GM10266 (cell line): ENCODE results near the gene MEI4.

Source experiments
- DNase-seq: peaks from one replicate; pipeline ENCODE4 v3.0.0; 2012; ENCODE audit errors: extremely low spot score
- CTCF ChIP-seq: IDR thresholded peaks from 2 replicates; pipeline ENCODE4 v1.5.1; 2012; ENCODE audit warnings: mild to moderate bottlenecking, low read depth; ENCODE audit not compliant: control insufficient read depth, insufficient read depth; ENCODE audit errors: missing control alignments

MEI4 gene

GRCh38 chr6:77879527-77879926 lies 226.7 kb downstream of the MEI4 start:
- DNase-seq = no peak
- TF ChIP-seq CTCF = no peak

GRCh38 chr6:77880501-77880900 lies 227.7 kb downstream of the MEI4 start:
- no peak for DNase-seq
- TF ChIP-seq CTCF = no peak

- TF ChIP-seq CTCF = no peak
- no peak for DNase-seq
Observed at GRCh38 chr6:77883851-77884250, 231.0 kb downstream of the MEI4 start.

GRCh38 chr6:77893391-77893790 lies 240.6 kb downstream of the MEI4 start:
- DNase-seq = no peak
- no peak for TF ChIP-seq CTCF

- no peak for TF ChIP-seq CTCF
- no peak for DNase-seq
Observed at GRCh38 chr6:77906070-77906469, 253.2 kb downstream of the MEI4 start.

- no peak for TF ChIP-seq CTCF
- DNase-seq = no peak
Observed at GRCh38 chr6:77910826-77911225, 258.0 kb downstream of the MEI4 start.

- no peak for DNase-seq
- TF ChIP-seq CTCF = no peak
Observed at GRCh38 chr6:77926198-77926751, 273.4 kb downstream of the MEI4 start.
